Loucy (cell line): ENCODE measurements around the gene EPHB6.

Experiments
- CTCF ChIP-seq: fragments of 200-600 bp; sonication (generic); conservative IDR thresholded peaks from 2 replicates; pipeline ENCODE4 v1.5.1; 2014; ENCODE audit warnings: mild to moderate bottlenecking, antibody characterized with exemption, low read length
- EZH2phosphoT487 ChIP-seq: fragments of 200-600 bp; IDR thresholded peaks from 2 replicates; pipeline ENCODE4 v1.6.1; 2018; ENCODE audit warnings: antibody characterized with exemption, mild to moderate bottlenecking, moderate library complexity, borderline replicate concordance

- TF ChIP-seq CTCF, result no peak
- no peak for TF ChIP-seq EZH2phosphoT487
These were observed 2.7 kb downstream of the EPHB6 start for GRCh38 chr7:142857625-142858024.
